Coronary artery (tissue), 2 donors: Measurements from ENCODE around the gene CDH23.

Source experiments
- DNase-seq: peaks from one replicate; pipeline ENCODE4 v3.0.0-alpha.2; 2017; ENCODE audit warnings: low spot score
- H3K27ac ChIP-seq, 2 donors: fragments of 200-600 bp; sonication (generic); one replicate each; pipeline ENCODE4 v1.5.1; 2016 to 2019
- H3K4me3 ChIP-seq: fragments of 200-600 bp; sonication (generic); 2 replicates; pipeline ENCODE4 v1.5.1; 2016; ENCODE audit warnings: mild to moderate bottlenecking, moderate library complexity
- TF ChIP-seq, protein P1 (sequence below): fragments of 200-600 bp; sonication (generic); IDR thresholded peaks from one replicate; pipeline ENCODE4 v1.5.1; 2019; ENCODE audit warnings: antibody characterized with exemption

Gene CDH23

DNA sequence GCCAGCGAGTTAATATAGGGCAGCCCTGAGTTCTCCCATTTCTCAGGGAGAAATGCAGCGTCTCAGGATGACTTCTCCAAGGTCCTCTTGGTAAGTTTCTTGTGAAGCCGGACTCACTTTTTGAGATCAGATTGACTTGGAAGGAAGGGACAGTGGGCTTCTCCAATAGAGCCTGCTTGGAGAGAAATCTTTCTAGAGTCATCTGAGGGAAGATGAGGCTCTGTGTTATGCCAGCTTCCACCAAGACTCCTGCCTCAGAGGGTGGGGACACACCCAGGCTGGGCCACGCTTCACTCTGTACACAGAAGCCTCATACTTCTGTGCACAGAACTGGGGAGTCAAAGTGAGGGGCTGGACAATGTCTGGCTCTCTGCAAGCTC lies 317.3 kb downstream of the CDH23 start:
- Histone ChIP-seq H3K27ac (peak overlapping the region; percentile 81 to 96), H3K4me3 (peak overlapping the region; percentile 43)
- DNase-seq, result no peak
- TF ChIP-seq, protein P1, sequence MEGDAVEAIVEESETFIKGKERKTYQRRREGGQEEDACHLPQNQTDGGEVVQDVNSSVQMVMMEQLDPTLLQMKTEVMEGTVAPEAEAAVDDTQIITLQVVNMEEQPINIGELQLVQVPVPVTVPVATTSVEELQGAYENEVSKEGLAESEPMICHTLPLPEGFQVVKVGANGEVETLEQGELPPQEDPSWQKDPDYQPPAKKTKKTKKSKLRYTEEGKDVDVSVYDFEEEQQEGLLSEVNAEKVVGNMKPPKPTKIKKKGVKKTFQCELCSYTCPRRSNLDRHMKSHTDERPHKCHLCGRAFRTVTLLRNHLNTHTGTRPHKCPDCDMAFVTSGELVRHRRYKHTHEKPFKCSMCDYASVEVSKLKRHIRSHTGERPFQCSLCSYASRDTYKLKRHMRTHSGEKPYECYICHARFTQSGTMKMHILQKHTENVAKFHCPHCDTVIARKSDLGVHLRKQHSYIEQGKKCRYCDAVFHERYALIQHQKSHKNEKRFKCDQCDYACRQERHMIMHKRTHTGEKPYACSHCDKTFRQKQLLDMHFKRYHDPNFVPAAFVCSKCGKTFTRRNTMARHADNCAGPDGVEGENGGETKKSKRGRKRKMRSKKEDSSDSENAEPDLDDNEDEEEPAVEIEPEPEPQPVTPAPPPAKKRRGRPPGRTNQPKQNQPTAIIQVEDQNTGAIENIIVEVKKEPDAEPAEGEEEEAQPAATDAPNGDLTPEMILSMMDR, result no peak

DNA sequence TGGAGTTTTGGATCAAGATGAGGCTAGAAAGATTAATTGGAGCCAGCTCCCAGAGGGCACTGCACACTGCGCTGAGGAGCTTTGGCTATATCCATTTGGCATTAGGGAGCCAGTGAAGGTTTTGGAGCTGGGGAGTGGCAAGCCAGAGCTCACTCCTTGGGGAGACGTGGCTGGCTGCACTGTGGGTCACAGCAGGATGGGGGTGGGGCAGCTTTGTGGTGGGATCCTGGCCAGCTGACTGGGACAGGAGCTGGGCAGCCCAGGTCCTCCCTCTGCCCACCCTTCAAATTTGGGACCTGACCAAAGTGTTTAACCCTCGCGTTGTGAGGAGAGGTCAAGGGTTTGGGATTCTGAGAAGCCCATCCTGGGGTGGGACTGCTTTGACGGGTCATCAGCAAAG lies 317.9 kb downstream of the CDH23 start:
- TF ChIP-seq, protein P1, result no peak
- DNase-seq, result no peak
- peak overlapping the region; percentile 43 for H3K4me3 ChIP-seq
- peak overlapping the region; percentile 81 to 96 for H3K27ac ChIP-seq

DNA sequence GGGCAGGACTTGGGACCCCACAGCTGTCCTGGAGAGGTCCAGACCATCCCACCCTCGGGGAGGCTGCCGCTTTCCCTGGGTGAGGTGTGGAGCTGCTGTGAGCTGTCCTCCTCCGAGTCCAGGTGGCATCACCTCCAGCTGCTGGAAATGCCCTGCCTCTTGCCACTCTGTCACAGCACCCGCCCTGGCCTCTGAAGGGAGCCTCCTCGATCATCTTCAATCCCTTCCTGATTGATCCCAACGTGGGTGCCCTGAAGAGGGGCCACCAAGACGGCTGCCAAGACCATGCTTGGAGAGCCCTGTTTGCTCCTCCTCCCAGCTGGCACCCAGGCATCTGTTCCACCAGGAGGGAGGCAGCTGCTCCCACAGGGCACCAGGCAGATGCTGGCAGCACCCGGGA lies 318.3 kb downstream of the CDH23 start:
- H3K27ac ChIP-seq, result peak overlapping the region; percentile 81 to 96
- peak overlapping the region; percentile 3 for H3K4me3 ChIP-seq
- DNase-seq, result no peak
- TF ChIP-seq, protein P1, result no peak

DNA sequence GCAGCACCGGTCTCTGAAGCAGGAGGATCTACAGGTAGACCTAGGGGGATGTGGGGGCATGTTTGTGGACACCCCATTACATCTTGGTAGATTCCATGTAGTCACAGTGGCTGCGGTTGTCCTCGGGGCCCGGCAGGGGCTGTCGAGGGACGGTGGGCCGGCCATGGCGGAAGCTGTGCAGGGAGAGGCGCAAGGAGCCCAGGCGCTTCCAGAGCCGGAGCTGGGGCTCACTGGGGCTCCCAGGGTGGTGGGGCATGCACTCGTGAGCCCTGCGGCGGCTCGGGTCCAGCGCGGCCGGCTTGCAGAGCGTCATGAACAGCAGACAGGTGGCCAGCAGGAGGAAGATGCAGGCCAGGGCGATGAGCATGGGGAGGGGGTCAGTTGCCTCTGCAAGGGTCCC lies 319.1 kb downstream of the CDH23 start:
- Histone ChIP-seq H3K27ac (peak overlapping the region in 1 of 2 donors; percentile 96), H3K4me3 (no peak overlapping the region)
- no peak for DNase-seq
- TF ChIP-seq, protein P1, result no peak

DNA sequence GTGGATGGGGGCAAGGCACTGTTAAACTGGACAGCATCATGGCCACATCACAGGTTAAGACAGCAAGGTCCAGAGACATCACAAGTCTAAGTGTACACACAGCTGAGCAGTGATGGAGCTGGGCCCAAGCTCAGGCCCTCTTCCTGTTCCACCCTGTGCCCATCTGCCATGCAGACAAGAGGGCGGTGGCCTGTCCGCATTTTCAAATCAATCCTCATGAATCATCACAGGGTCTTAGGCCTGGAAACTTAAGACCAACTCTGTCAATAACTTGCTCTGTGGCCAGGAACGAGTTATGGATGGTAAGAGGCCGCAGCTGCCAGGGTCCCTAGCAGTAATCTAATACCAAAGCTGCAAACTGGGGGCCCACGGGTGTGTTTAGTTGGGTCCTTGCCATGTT lies 319.7 kb downstream of the CDH23 start:
- no peak for DNase-seq
- Histone ChIP-seq H3K27ac (no peak overlapping the region), H3K4me3 (no peak overlapping the region)
- TF ChIP-seq, protein P1, result no peak

DNA sequence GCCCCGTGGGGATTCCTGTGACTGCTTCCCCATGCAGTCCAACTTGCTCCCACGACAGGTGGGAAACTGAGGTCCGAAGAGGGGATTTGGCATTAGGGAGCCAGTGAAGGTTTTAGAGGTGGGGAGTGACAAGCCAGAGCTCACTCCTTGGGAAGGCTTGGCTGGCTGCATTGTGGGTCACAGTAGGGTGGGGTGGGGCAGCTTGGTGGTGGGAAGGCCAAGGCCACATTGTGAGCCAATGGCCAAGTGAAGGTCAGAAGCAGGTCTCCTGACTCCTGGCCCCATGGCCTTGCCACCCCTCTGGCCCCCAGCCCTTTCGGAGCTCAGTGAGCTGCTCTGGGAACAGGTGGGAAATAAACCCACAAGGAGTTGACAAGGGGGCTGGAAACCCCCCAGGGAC lies 320.3 kb downstream of the CDH23 start:
- peak overlapping the region; percentile 39 to 82 for H3K27ac ChIP-seq
- H3K4me3 ChIP-seq, result no peak overlapping the region
- DNase-seq, result no peak

DNA sequence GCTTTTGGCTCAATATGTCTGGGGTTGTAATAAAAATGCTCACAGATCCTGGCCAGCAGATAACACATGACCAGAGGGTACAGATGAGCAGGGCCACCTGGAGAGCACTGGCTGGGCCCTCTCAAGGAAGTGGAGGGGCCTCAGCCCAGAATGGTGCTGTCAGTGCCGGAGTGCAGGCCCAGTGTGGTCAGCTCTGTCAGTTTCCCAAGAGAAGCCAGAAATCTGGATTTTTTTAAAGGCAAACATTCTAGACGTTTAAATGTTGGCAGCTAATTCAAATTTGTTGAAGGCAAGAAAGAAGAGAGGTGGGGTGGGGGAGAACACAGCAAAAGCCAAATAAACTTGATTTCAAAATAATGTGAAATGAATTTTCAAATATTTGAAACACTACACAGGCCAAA lies 320.8 kb downstream of the CDH23 start:
- Histone ChIP-seq H3K4me3 (no peak overlapping the region), H3K27ac (peak overlapping the region; percentile 39 to 82)
- no peak for DNase-seq
- TF ChIP-seq, protein P1, result no peak

More for the DNA sequence above, 320.3 kb downstream of the CDH23 start:
- TF ChIP-seq, protein P1, result no peak
